ENCODE results near the gene ANKRD40CL. TPM values are rescaled to one million over a fixed set of nuclear protein-coding genes. Genes with fewer than 3 reads are reported as not detected.

Gene ANKRD40CL
- total RNA-seq, 4 donors from 2014 or later: not detected

DNA sequence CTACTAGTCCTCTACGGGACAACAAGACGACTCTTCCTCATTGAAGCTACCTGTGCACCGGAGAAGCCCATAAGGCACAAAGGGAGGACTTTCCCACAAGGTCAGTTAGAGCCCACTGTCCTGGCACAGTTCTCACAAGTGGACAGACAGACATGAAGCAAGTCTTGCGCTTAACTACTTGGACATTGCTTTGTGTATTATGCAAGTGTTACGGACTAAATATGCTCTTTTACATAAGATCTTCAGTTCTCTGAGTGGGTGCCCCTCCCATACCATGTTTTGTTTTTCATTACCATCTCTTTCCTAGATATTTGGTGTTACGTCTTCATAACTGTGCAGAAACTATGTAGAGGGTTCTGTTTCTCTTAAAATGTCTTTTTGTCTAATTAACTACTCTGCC, 18.1 kb downstream of the ANKRD40CL start:
- Histone ChIP-seq H3K4me1 (no peaks in the 10 kb centered on the region), H3K4me3 (no peak overlapping the region), H3K9me3 (no peaks in the 10 kb centered on the region), H3K27me3 (no peaks in the 10 kb centered on the region), H3K27ac (no peak overlapping the region), H3K36me3 (peaks cover 15 to 100% (median 50%) of the 10 kb centered on the region in 3 donors)
- DNase-seq: no peak
- TF ChIP-seq, protein P1, sequence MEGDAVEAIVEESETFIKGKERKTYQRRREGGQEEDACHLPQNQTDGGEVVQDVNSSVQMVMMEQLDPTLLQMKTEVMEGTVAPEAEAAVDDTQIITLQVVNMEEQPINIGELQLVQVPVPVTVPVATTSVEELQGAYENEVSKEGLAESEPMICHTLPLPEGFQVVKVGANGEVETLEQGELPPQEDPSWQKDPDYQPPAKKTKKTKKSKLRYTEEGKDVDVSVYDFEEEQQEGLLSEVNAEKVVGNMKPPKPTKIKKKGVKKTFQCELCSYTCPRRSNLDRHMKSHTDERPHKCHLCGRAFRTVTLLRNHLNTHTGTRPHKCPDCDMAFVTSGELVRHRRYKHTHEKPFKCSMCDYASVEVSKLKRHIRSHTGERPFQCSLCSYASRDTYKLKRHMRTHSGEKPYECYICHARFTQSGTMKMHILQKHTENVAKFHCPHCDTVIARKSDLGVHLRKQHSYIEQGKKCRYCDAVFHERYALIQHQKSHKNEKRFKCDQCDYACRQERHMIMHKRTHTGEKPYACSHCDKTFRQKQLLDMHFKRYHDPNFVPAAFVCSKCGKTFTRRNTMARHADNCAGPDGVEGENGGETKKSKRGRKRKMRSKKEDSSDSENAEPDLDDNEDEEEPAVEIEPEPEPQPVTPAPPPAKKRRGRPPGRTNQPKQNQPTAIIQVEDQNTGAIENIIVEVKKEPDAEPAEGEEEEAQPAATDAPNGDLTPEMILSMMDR (IDR thresholded peaks at IDR 0.05): no peak
- TF ChIP-seq POLR2A (IDR thresholded peaks at IDR 0.05): no peak
- WGBS, 2 donors: 88 to 89% methylated on average over 4 to 6 of the region's 6 CpGs
- intact Hi-C loops (cut with DNase I): no loop called here

DNA sequence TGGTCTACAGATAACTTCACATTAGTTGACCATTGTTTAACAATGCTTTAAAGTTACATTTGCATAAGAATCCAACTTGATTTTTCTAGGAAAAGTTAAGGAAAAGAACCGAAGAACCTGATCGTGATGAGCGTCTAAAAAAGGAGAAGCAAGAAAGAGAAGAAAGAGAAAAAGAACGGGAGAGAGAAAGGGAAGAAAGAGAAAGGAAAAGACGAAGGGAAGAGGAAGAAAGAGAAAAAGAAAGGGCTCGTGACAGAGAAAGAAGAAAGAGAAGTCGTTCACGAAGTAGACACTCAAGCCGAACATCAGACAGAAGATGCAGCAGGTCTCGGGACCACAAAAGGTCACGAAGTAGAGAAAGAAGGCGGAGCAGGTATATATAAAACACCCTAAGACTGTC, 21.7 kb downstream of the ANKRD40CL start:
- H3K9me3 ChIP-seq: no peaks in the 10 kb centered on the region
- H3K27me3 ChIP-seq: no peaks in the 10 kb centered on the region
- no peaks in the 10 kb centered on the region for H3K4me1 ChIP-seq
- intact Hi-C loops (cut with DNase I): no loop called here
- no peak overlapping the region for H3K4me3 ChIP-seq
- H3K36me3 ChIP-seq: peaks cover 25 to 100% (median 51%) of the 10 kb centered on the region in 3 donors
- DNase-seq: no peak
- 83 to 89% methylated on average over 12 of the region's 12 CpGs for WGBS, 2 donors
- H3K27ac ChIP-seq: no peak overlapping the region
- TF ChIP-seq, protein P1 (IDR thresholded peaks at IDR 0.05): no peak
- no peak for TF ChIP-seq POLR2A (IDR thresholded peaks at IDR 0.05)

DNA sequence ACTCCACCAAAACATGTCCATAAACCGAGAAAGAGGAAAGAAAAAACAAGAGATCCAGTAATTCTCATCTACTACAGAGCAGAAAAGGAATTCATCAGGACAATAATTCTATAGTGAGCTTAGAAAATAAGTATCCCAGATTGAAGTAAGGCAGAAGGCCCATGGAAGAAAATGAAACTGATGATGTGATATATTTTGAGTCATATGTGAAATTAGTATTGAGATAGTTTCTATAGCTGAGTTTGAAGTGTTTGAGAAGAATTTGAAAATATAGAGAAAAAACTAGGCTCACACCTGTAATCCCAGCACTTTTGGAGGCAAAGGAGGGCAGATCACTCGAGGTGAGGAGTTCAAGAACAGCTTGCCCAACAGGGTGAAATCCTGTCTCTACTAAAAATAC, 28.2 kb downstream of the ANKRD40CL start:
- Histone ChIP-seq H3K36me3 (peaks cover 12 to 75% (median 19%) of the 10 kb centered on the region in 3 donors), H3K27me3 (no peaks in the 10 kb centered on the region), H3K4me3 (no peak overlapping the region), H3K9me3 (no peaks in the 10 kb centered on the region), H3K27ac (no peak overlapping the region), H3K4me1 (peaks cover 0 to 26% (median 0%) of the 10 kb centered on the region in 3 donors)
- no peak for DNase-seq
- TF ChIP-seq, protein P1 (IDR thresholded peaks at IDR 0.05): no peak
- TF ChIP-seq POLR2A (IDR thresholded peaks at IDR 0.05): no peak
- WGBS, 2 donors: 0 to 79% methylated on average over 2 of the region's 2 CpGs
- intact Hi-C loops (cut with DNase I): no loop called here

DNA sequence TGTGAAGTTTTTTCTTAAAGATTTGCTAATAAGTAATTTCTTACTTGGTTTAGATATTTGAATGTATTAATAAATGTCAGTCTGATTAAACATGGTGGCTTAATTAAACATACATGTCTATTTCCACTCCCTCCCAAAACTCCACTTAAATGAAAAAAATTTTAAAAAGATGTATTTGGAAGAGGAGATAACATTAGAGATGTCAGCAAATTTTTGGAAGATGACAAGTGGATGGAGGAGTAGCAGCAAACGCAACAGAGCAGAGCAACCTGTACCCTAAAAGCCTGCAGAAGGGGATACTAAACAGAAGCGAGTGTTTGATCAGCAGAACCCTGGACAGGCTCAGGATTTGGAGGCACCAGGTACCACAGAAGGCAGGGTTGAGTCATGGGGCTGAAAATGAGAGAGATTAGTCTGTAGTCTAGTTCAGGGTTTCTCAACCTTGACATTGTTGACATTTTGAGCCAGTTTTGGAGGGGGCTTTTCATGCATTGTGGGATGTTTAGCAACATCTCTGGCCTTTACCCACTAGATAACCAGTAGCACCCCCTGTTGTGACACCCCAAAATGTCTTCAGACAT, 30.1 kb downstream of the ANKRD40CL start:
- Histone ChIP-seq H3K27me3 (no peaks in the 10 kb centered on the region), H3K36me3 (peaks cover 8 to 57% (median 8%) of the 10 kb centered on the region in 3 donors), H3K4me1 (peaks cover 0 to 32% (median 4%) of the 10 kb centered on the region in 3 donors), H3K4me3 (no peak overlapping the region), H3K9me3 (no peaks in the 10 kb centered on the region), H3K27ac (no peak overlapping the region)
- no peak for TF ChIP-seq POLR2A (IDR thresholded peaks at IDR 0.05)
- TF ChIP-seq, protein P1 (IDR thresholded peaks at IDR 0.05): no peak
- intact Hi-C loops (cut with DNase I): no loop called here
- no peak for DNase-seq
- 89 to 90% methylated on average over 2 of the region's 2 CpGs for WGBS, 2 donors

DNA sequence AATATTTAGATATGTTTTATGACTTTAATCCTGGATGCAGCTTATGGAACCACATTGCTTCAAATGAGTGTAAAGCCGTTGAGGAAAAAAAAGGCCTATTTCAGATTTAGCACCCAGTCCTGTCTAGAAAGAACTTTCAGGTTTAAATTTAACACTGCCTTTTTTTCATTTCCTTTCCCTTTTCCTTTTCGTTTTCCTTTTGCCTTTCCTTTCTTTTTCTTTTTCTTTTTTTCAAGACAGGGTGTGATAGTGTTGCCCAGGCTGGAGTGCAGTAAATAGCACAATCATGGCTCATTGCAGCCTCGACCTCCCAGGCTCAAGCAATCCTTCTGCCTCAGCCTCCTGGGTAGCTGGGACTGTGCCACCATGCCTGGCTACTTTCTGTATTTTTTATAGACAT, 32.0 kb downstream of the ANKRD40CL start:
- Histone ChIP-seq H3K9me3 (no peaks in the 10 kb centered on the region), H3K4me3 (no peak overlapping the region), H3K36me3 (peaks cover 0 to 38% (median 0%) of the 10 kb centered on the region in 3 donors), H3K27me3 (no peaks in the 10 kb centered on the region), H3K4me1 (peaks cover 0 to 51% (median 21%) of the 10 kb centered on the region in 3 donors), H3K27ac (no peak overlapping the region)
- intact Hi-C loops (cut with DNase I): no loop called here
- WGBS, 2 donors: 71 to 75% methylated on average over 3 of the region's 3 CpGs
- TF ChIP-seq, protein P1 (IDR thresholded peaks at IDR 0.05): no peak
- TF ChIP-seq POLR2A (IDR thresholded peaks at IDR 0.05): no peak
- no peak for DNase-seq

Measured in esophagus squamous epithelium (tissue), 5 donors.